Amygdala (tissue), 56 donors: ENCODE measurements around the gene MERTK.
"Not testable (repeated sequence)": the region's sequence is repeated elsewhere in the genome, so short reads cannot be mapped to it uniquely, and the experiment has no call there.

Experiments used
- DNase-seq, 56 donors: peaks; one replicate each; lab custom pipeline; 2025; lab: John Stamatoyannopoulos, UW

MERTK gene

GRCh38 chr2:112062894-112063293, 164.5 kb downstream of the MERTK start:
- no peak for DNase-seq

GRCh38 chr2:112065486-112065885, 167.1 kb downstream of the MERTK start:
- DNase-seq = no peak

GRCh38 chr2:112065966-112066365, 167.6 kb downstream of the MERTK start:
- DNase-seq = no peak

GRCh38 chr2:112069794-112070193, 171.4 kb downstream of the MERTK start:
- not testable (repeated sequence) for DNase-seq

- no peak for DNase-seq
Observed at GRCh38 chr2:112073875-112074274, 175.5 kb downstream of the MERTK start.

- DNase-seq = no peak
Observed at GRCh38 chr2:112074506-112074905, 176.1 kb downstream of the MERTK start.

- DNase-seq = no peak
Observed at GRCh38 chr2:112075490-112076260, 177.3 kb downstream of the MERTK start.

- no peak for DNase-seq
Observed at GRCh38 chr2:112077814-112078213, 179.4 kb downstream of the MERTK start.
